ENCODE results near the gene DUSP22.

DNA sequence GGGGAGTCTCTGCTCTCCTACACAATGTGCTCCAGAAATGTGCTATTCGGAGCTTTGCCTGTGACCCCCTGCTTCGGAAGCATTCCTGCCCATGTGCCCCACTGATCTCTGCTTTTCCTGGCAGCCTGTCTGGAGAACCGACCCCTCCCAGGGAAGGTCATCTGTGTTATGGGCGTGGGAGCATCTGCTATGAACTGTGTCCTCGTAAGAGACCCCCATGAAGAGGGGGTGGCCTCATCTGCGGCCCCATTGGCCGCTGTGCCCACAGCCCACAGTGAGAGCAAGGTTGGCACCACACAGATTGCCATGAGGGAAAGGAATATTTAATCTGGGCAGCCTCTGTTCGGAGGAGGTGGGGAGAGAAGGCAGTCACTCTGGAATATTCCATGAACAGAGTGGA is 66.6 kb downstream of the DUSP22 start:
- TF ChIP-seq EZH2 (IDR thresholded peaks at IDR 0.05; ENCODE audit: borderline replicate concordance, low read depth, low read length, poor library complexity, severe bottlenecking) = no peak
- TF ChIP-seq CTCF (conservative IDR thresholded peaks at IDR 0.05; ENCODE audit: low read depth, low read length) = no peak
